ENCODE results near the gene TENT5C.

DNA sequence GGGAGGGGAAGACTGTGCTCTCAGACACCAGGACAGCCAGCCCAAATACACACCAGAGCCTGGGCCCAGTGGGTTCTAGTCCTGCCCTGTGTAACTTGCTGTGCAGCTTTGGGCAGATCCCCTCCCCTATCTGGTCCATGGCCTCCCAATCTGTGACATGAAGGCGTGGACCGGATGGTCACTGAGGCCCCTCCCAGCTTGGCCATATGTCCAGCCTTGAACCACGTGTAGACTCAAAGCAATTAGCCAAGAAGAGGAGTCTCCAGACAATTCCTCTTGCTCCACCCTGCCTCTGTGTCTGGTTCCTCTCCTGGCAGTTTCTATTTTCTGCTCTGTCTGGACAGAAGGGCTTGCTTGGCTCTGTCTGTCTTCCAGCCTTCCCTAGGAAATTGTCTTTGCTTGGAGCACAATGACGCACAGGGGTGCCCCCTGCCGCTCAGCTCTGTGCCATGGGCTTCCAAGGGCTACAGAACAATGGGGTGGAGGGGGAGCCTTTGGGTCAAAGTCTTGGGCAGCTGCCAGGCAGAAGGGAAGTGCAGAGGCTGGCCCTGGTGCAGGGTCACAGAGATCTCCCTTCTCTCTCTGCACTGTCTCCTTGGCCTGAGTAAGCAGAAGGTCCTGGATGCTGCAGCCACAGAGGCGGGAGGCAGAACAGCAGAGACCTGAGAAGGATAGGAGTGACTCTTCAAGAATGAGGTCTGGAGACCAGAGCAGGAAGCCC is 66.1 kb downstream of the TENT5C start:
- TF ChIP-seq, protein P1, sequence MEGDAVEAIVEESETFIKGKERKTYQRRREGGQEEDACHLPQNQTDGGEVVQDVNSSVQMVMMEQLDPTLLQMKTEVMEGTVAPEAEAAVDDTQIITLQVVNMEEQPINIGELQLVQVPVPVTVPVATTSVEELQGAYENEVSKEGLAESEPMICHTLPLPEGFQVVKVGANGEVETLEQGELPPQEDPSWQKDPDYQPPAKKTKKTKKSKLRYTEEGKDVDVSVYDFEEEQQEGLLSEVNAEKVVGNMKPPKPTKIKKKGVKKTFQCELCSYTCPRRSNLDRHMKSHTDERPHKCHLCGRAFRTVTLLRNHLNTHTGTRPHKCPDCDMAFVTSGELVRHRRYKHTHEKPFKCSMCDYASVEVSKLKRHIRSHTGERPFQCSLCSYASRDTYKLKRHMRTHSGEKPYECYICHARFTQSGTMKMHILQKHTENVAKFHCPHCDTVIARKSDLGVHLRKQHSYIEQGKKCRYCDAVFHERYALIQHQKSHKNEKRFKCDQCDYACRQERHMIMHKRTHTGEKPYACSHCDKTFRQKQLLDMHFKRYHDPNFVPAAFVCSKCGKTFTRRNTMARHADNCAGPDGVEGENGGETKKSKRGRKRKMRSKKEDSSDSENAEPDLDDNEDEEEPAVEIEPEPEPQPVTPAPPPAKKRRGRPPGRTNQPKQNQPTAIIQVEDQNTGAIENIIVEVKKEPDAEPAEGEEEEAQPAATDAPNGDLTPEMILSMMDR (IDR thresholded peaks at IDR 0.05) = no peak
- no peak for TF ChIP-seq POLR2A (IDR thresholded peaks at IDR 0.05)
